ENCODE measurements around the gene TRIM49D1.
"Not testable (repeated sequence)": the region's sequence is repeated elsewhere in the genome, so short reads cannot be mapped to it uniquely, and the experiment has no call there.

Gene TRIM49D1, protein sequence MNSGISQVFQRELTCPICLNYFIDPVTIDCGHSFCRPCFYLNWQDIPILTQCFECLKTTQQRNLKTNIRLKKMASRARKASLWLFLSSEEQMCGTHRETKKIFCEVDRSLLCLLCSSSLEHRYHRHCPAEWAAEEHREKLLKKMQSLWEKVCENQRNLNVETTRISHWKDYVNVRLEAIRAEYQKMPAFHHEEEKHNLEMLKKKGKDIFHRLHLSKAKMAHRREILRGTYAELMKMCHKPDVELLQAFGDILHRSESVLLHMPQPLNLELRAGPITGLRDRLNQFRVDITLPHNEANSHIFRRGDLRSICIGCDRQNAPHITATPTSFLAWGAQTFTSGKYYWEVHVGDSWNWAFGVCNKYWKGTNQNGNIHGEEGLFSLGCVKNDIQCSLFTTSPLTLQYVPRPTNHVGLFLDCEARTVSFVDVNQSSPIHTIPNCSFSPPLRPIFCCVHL

DNA sequence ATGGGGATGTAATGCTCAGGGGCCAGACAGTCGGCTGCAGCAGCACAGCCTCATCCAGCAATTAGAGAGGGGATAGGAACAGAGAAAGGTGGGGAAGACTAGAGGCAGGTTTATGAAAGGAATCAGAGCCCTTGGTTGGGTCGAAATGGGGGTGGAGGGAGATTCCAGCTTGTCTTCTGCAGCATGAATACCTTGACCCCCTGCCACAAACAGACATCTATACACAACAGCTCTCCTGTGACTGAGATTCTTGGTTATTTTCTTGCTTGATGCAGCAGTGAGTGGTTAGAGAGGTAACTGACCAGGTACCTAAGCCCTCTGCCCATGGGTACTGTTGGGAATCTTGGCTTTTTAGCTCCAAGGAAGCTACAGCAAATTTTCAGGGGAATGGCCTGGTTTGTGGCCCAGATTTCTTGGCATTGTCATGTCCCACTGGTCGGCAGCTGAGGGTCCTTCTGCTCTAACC lies at the start of gene TRIM49D1:
Gene TRIM49D1 (minus strand): TSS at position 51 of the 466 bp plus-strand sequence. CDS start 4,535 bp downstream, outside the sequence.
- Histone ChIP-seq H3K4me3 (no peak within 1 kb of the TSS), H3K27ac (no peak within 1 kb of the TSS)

DNA sequence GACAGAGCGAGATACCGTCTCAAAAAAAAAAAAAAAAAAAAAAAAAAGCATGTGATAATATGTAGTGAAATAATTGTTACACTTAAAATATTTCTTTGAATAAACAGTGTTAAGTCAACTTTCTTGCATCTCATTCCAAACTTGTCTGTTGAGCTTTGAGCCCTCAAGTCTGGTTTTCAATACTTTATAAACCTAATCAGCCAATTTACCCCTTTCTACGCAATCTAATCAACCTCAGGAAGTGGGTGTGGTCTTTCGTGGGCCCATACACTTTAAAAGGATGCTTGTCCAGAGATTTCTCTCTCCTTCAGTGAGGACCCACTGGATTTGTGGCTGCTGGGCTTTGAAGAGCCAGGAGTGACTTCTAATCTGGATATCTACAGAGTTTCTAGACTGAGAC lies 43.7 kb upstream of the TRIM49D1 start, which contains the start of gene TRIM64:
Gene TRIM64 (plus strand): TSS at position 301 of the 400 bp plus-strand sequence. CDS start 2,467 bp downstream, outside the sequence.
- H3K4me3 ChIP-seq, H3K27ac ChIP-seq: not testable (repeated sequence)

DNA sequence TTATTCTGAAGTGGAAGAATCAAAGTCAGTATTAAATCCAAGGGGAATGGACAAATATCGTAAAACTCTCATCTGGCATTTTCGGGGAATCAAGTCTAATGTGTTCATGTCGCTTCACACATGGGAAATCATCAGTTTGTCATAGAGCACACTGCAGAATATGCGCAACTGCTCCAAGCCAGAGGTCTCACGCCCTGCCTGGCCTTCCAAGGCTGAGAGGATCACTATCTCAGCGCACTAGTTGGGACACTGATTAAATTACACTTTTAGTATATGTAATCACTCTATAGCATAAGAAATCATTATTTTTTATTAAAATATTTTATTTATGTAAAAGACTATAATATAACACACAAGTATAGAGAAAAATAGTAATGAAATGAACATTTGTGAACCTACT lies 38.8 kb upstream of the TRIM49D1 start:
- H3K4me3 ChIP-seq, H3K27ac ChIP-seq: not testable (repeated sequence)

DNA sequence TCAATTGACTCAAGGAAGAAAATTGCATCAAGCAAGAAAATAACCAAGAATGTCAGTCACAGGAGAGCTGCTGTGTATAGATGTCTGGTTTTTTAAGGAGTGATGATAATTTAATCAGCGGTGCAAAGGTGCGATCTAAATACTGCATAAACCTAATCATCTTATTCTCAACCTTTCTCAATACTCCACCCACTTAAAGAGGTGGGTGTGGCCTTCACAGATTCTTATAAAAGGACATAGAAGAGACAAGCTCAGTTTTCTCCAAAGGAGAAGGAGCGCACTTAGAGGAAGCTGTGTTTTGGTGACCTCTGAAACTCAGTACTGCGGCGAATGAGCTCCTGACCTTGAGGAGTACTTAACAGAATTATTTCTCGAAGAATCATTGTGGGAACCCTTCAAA lies 1.7 kb upstream of the TRIM49D1 start, which contains the start of gene TRIM49D2:
Gene TRIM49D2 (plus strand): TSS at position 301 of the 400 bp plus-strand sequence. CDS start 2,698 bp downstream, outside the sequence.
- H3K4me3 ChIP-seq, H3K27ac ChIP-seq: not testable (repeated sequence)

DNA sequence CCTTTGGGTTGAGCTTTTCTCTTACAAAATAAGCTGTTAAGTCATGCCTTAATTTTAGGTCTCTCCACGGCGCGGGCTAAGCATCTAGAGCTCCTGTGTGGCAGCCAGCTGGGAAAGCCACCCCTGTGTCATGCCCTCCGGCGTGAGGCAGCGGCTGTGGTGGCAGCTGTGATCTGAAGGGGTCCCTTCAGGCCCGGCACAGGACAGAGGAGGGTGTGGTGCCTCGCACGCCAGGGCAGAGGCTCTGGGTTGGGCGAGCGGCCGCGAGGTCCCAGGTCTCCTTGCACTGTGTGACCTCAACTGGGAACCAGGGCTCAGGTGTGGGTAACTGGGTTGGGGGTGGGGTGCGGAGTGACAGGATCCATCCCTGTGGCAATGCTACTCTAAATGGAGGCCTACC lies 21.2 kb downstream of the TRIM49D1 start:
- H3K4me3 ChIP-seq, H3K27ac ChIP-seq: not testable (repeated sequence)

DNA sequence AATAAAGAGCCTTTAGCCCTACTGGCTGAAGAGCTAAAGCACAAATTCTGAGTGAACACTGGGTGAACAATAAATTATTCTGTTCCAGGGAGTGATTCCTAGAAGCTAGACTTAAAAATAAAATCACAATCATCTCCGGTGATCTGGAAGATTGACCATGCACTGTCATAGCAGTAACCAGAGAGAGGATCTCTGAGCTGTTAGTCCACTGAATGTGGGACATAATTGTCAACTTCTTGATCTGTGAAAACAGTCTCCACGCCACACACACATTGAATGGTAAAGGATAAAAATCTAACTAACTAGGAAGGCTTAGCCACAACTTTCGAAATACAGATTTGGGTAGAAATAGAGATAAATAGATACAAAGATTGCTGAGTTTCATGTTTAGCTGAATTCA lies 28.8 kb downstream of the TRIM49D1 start:
- not testable (repeated sequence) for H3K4me3 ChIP-seq, H3K27ac ChIP-seq

DNA sequence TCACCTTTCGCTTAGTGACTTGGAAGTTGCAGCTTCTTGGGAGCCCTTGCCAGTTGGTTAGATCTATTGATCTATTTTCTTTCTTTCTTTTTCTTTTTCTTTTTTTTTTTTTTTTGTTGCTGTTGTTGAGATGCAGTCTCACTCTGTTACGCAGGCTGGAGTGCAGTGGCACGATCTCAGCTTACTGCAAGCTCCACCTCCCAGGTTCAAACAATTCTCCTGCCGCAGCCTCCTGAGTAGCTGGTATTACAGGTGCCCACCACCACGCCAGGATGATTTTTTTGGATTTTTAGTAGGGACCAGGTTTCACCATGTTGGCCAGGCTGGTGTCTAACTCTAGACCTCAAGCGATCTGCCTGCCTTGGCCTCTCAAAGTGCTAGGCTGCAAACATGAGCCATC lies 44.5 kb downstream of the TRIM49D1 start:
- not testable (repeated sequence) for H3K27ac ChIP-seq, H3K4me3 ChIP-seq

DNA sequence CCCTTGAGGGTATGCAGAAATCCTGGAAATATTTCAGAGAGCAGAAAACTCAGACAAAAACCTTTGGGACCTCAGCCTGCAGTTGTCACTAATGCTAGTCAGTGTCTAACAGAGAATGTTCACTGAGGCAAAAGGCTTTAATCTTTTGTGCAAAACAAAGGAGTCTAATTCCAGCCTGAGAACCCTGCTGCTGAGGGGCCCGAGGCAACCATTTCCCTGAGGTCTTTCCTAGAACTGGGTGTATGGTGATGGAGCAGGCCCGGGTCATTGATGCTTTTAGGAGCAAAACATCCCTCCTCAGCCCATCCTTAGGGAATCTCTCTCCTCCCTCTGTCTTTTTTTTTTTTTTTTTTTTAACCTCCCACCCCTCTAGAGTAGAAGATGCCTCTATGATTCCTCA lies 49.5 kb downstream of the TRIM49D1 start:
- H3K27ac ChIP-seq, H3K4me3 ChIP-seq: not testable (repeated sequence)

DNA sequence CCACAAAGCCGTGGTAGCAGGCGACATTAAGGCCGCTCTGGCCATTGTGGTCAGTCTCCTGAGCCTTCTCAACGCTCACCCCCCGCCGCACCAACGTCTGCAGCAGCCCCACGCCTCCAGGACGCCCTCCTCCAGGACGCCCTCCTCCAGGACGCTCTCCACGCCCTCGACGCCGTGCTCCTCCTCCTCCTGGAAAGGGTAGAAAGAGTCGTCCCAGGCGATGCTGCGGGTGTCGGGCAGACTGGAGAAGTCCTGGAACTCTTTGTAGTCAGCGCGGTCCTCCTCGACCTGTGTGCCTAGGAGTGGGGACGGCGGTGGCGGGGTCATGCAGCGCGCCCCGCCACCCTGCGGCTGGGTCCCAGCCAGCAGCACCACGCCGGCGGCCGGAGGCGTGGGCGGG lies 56.8 kb downstream of the TRIM49D1 start:
- not testable (repeated sequence) for H3K27ac ChIP-seq

DNA sequence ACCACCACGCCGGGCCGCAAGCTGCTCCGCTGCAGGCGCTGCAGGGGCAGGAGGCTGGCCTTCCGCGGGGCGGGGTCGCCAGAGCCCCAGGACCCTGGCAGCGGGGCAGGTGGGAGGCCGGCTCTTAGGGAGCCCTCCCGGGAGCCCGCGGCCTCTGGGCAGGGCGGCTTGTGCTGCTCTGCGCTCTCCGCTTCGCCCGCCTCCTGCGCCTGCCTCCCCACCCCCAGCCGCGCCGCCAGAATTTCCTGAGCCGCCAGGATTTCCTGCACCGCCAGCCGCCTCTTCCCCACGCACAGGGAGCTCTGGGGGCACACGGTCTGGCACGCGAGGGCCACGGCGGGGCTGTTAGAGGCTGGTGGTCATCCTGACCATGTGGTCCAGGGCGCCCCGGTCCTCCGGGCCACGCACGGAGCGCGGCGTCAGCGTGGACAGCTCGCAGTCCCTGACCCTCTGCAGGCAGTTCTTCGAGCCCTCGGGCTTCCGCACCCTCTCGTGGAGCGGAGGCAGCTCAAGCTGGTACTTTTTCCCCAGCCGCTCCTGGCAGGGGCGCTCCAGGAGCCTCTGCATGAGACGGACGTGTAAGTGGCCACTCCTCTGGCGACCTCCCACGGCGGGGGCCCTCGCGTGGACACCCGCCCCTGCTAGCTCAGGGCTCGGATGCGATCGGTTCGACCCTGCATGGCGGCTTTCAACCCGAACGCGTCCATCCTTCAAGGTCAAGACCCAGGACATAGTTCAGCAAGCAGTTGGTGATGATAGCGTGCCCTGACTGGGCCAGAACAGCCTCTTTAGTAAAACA lies 57.9 kb downstream of the TRIM49D1 start:
- H3K4me3 ChIP-seq = peak overlapping the region in 4 of 7 experiments; percentile 8 to 21 (median 15)
- H3K27ac ChIP-seq = peak overlapping the region in 1 of 21 experiments; percentile 80

More for the DNA sequence above, 56.8 kb downstream of the TRIM49D1 start:
- H3K4me3 ChIP-seq = not testable (repeated sequence)

Measured in skin epidermis (tissue), 12 donors.